ENCODE results near the gene MBP.
"Not testable (repeated sequence)": the region's sequence is repeated elsewhere in the genome, so short reads cannot be mapped to it uniquely, and the experiment has no call there.

Gene MBP

DNA sequence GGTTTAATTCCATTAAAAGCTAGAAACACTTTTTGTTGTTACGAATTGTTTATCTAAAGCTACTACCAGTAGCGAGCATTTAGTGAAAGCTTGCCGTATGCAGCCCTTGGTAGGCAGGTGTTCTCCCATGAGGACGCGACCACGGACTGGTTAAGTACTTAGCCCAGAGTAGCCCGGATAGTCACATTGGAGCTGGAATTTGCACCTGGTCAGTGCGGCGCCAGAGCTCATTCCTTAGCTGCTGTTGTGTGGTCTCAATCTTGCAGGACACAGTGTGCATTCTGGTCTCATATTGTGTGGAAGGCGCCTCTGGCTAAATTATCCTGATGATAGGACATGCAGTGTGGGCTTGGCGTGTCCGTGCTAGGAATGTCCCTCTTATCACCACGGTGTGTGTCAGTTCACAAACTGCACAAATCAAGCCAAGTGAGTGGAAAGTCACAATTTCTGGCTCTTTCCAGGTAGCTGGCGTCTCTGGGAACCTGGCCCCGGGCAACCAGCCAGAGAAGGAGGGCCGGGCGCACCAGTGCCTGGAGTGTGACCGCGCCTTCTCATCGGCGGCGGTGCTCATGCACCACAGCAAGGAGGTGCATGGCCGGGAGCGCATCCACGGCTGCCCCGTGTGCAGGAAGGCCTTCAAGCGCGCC, 176.9 kb downstream of the MBP start:
- DNase-seq (ENCODE audit: insufficient read length), result no peak
- TF ChIP-seq POLR2AphosphoS5 (IDR thresholded peaks at IDR 0.05; ENCODE audit: low read depth, low read length) (no peak), POLR2A (IDR thresholded peaks at IDR 0.05; ENCODE audit: low read depth, low read length) (no peak), TAF1 (IDR thresholded peaks at IDR 0.05; ENCODE audit: borderline replicate concordance, low read depth, low read length) (no peak)
- no peak for FAIRE-seq

DNA sequence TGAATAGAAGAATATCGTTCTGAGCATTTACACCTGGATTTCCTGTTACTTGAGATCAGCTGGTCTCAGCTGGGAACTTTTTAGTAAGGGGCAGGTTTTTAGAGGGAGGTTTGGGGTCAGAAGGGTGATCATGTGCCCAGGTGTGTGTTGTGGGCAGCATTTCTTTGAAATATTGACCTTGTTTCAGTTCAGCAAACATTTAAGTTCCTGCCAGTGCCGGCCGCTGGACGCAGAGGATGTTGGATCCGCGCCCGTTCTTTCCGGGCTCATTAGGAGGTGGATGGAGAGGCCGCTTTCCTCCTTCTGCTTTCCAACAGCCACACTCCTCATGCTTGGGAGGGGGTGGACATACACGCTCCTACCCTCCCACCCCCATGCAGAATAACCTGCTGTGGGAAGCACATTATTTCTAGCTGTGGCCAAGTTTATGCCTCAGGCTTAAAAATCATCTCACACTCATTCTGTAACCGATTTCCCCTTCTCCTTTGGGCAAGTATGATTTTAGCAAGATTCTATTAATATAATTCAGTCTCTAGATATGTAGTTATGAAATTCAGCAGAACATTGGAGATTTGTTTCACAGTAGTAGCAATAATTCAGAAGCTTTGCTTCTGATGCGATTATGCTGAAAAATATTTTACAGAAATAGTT, 178.9 kb downstream of the MBP start:
- no peak for DNase-seq (ENCODE audit: insufficient read length)
- TF ChIP-seq POLR2AphosphoS5 (IDR thresholded peaks at IDR 0.05; ENCODE audit: low read depth, low read length), result no peak
- FAIRE-seq, result no peak

DNA sequence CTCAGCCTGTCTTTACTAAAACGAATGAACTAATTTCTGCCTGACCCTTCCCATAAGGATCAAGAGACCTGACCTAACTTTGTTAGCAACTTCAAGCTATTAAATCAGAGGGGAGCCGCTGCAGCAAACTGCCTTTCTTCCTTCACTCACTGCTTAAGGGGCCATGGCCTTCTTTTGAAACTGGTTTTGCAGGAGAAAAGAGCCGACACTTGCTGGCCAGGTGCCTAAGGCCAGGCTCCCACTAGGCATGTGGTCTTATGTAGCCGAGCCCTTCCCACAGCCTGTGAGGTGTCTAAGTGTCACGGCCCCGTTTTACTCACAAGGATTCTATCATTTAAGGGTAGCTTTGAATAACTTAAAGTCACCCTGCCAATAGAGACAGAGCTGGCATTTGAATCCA, 179.4 kb downstream of the MBP start:
- DNase-seq (ENCODE audit: insufficient read length) (no peak), FAIRE-seq (no peak)
- TF ChIP-seq POLR2A (IDR thresholded peaks at IDR 0.05; ENCODE audit: low read depth, low read length), result no peak
- TF ChIP-seq TAF1 (IDR thresholded peaks at IDR 0.05; ENCODE audit: borderline replicate concordance, low read depth, low read length), result no peak
- TF ChIP-seq POLR2AphosphoS5 (IDR thresholded peaks at IDR 0.05; ENCODE audit: low read depth, low read length), result no peak

DNA sequence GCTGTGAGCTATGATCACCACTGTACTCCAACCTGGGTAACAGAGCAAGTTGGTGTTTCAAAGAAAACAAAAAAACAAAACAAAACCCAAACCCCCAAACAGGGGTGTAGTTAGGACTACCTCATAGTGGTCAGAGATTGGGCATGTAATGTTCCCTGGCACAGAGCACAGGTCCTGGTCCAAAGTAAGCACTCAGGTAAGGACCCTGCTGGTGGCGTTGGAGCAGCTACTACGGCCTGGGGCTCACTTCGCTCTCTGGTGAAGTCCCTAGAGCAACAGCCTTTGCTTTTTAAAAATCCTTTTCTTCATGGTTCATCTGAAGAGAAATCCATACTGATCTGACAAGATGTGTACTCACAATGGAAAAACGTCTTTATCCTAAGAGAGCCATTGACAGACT, 179.8 kb downstream of the MBP start:
- DNase-seq (ENCODE audit: insufficient read length), result no peak
- TF ChIP-seq TAF1 (IDR thresholded peaks at IDR 0.05; ENCODE audit: borderline replicate concordance, low read depth, low read length) (no peak), POLR2AphosphoS5 (IDR thresholded peaks at IDR 0.05; ENCODE audit: low read depth, low read length) (no peak), POLR2A (IDR thresholded peaks at IDR 0.05; ENCODE audit: low read depth, low read length) (no peak)
- no peak for FAIRE-seq

DNA sequence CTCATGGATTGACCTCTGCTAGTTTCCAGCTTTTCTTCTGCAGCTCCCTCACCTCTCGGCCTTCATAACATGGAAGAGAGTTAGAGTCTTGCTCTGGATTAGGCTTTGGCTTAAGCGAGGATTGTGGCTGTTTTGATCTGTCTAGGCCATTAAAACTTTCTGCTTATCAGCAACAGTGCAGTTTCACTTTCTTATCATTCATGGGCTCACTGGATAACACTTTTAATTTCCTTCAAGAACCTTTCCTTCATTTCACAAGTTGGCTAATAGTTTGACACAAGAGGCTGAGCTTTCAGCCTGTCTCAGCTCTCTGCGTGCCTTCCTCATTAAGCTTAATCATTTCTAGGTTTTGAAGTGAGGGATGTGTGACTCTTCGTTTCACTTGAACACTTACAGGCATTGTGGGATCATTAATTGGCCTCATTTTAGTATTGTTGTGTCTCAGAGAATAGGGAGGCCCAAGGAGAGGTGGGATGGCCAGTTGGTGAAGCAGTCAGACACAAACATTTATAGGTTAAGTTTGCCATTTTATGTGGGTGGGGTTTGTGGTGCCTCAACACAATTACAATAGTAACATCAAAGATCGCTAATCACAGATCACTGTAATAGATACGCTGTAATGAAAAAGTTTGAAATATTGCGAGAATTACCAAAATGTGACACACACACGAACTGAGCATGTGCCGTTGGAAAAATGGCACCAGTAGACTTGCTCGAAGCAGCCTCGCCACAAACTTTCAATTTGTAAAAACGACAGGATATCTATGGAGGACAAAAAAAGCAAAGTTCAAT, 180.9 kb downstream of the MBP start:
- DNase-seq (ENCODE audit: insufficient read length) (no peak), FAIRE-seq (no peak)
- no peak for TF ChIP-seq POLR2A (IDR thresholded peaks at IDR 0.05; ENCODE audit: low read depth, low read length)
- no peak for TF ChIP-seq POLR2AphosphoS5 (IDR thresholded peaks at IDR 0.05; ENCODE audit: low read depth, low read length)

DNA sequence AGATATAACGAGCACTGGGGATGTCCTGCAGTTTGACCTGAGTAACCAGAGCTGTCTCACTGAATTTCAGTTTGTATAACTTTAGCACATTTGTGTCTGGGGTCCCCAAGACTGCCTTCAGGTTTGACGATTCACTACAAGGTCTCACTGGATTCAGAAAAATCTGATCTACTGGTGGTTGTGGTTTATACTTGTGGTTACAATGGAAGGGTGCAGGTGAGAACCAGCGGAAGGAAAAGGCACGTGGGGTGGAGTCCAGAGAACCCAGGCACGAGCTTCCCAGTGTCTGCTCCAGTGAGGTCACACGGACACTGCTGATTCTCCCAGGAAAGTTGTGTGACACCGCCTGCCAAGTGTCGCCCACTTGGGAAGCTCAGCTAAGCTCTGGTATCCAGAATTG, 184.2 kb downstream of the MBP start:
- no peak for FAIRE-seq
- DNase-seq (ENCODE audit: insufficient read length), result no peak
- TF ChIP-seq POLR2A (IDR thresholded peaks at IDR 0.05; ENCODE audit: low read depth, low read length), result no peak
- no peak for TF ChIP-seq TAF1 (IDR thresholded peaks at IDR 0.05; ENCODE audit: borderline replicate concordance, low read depth, low read length)
- TF ChIP-seq POLR2AphosphoS5 (IDR thresholded peaks at IDR 0.05; ENCODE audit: low read depth, low read length), result no peak

DNA sequence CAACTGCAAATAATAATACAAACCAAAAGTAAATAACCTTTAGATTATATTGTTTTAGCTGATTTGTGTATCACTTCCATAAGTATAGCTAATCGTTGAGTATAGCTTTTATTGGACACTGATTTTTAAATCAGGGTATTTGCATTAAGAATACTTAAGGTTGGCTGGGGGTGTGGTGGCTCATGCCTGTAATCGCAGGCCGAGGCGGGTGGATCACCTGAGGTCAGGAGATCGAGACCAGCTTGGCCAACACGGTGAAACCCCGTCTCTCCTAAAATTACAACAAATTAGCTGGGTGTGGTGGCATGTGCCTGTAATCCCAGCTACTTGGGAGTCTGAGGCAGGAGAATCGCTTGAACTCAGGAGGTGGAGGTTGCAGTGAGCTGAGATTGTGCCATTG, 188.2 kb downstream of the MBP start:
- FAIRE-seq; DNase-seq (ENCODE audit: insufficient read length): not testable (repeated sequence)

DNA sequence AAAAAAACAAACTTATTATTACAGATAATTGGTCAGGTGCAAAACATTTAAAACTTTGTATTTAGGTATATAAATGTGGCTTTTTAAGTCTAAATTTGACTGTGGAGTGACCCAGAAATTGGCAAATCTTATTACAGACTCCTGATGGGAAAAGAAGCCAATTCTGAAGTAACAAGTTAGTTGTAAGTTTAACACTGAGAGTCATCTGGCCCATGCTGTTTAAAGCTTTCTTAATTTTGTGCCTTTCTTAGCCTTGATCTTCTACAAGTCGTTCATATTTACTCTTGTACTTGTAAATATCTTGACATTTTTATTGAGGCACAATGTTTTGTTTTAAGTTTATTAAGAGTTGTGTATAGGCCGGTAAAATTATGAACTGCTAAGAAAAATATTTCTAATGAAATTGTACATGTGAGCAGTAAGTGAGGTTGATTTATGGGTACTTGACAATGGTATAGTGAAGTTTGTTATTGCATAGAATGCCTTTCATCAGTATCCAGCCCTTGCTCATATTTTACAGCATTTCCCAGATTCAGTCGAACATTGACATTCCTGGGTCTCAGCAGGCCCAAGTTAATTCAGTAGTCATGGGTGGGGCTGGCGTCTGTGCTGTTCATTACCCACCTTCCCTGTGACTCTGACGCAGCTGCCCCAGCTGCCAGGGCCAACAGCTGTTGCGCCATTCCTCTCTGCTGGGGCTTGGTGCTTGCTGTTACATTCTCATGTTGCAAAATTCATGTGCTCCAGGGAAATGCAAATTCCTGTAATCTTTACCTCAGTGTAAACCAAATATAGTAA, 188.8 kb downstream of the MBP start:
- TF ChIP-seq POLR2A (IDR thresholded peaks at IDR 0.05; ENCODE audit: low read depth, low read length) (no peak), POLR2AphosphoS5 (IDR thresholded peaks at IDR 0.05; ENCODE audit: low read depth, low read length) (no peak), TAF1 (IDR thresholded peaks at IDR 0.05; ENCODE audit: borderline replicate concordance, low read depth, low read length) (no peak)
- FAIRE-seq, result no peak
- DNase-seq (ENCODE audit: insufficient read length), result no peak

DNA sequence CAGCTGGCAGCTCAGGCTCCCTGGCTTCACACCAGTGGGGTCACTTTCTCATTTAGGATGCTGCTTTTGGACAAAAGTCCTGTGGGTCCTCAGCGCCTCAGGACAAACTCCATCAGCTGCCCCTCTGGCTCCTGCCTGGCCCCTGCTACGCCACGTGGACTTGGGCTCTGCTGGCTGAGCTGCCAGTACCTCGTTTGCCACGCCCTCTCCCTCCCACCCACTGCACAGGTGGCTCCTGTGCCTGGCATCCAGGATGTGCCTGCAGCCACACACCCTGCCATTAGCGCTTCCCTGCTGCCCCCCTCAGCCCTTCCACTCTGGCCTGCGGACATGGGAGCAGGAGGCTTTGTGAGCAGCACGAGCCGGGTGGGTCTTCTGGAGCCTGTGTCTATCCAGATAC, 191.3 kb downstream of the MBP start:
- DNase-seq (ENCODE audit: insufficient read length), result no peak
- FAIRE-seq, result no peak
- TF ChIP-seq TAF1 (IDR thresholded peaks at IDR 0.05; ENCODE audit: borderline replicate concordance, low read depth, low read length), result no peak

DNA sequence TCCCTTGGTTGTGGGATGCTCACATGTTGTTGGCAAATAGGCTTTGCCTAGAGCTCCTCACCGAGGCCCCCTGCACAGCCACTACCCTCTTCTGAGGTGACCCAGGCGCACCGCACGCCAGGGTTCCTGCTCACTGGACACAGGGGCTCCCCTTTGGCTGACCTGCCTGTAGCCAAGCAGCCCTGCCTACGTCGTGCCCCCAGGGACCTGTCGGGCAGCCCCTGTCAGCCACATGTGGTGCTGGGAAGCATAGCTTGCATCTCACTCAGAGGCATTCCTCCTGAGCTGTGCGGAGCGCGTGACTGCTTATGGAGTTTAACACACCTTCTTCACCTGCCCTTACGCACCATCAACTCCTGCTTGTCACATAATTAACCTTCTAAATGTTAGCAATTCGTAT, 194.0 kb downstream of the MBP start:
- no peak for FAIRE-seq
- no peak for DNase-seq (ENCODE audit: insufficient read length)
- TF ChIP-seq POLR2AphosphoS5 (IDR thresholded peaks at IDR 0.05; ENCODE audit: low read depth, low read length) (no peak), TAF1 (IDR thresholded peaks at IDR 0.05; ENCODE audit: borderline replicate concordance, low read depth, low read length) (no peak), POLR2A (IDR thresholded peaks at IDR 0.05; ENCODE audit: low read depth, low read length) (no peak)

DNA sequence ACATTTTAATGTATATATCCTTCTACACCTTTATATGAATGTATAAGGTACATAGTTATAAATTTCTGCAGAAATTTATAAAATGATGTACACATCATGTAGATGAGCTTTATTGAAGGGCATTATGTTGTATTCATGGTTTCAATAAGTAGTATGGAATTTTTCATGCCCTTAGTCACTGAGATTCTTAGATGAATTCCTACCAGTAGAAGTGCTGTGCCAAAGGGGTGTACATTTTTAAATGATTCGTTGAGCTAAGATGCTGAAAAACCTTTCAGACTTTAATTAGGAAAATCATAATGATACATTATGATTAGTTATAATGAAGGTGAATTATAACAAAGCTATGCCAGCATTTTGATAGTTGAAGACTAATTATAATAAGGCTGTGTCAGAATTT, 195.0 kb downstream of the MBP start:
- TF ChIP-seq TAF1 (IDR thresholded peaks at IDR 0.05; ENCODE audit: borderline replicate concordance, low read depth, low read length), result no peak
- TF ChIP-seq POLR2A (IDR thresholded peaks at IDR 0.05; ENCODE audit: low read depth, low read length), result no peak
- no peak for TF ChIP-seq POLR2AphosphoS5 (IDR thresholded peaks at IDR 0.05; ENCODE audit: low read depth, low read length)
- DNase-seq (ENCODE audit: insufficient read length) (no peak), FAIRE-seq (no peak)

DNA sequence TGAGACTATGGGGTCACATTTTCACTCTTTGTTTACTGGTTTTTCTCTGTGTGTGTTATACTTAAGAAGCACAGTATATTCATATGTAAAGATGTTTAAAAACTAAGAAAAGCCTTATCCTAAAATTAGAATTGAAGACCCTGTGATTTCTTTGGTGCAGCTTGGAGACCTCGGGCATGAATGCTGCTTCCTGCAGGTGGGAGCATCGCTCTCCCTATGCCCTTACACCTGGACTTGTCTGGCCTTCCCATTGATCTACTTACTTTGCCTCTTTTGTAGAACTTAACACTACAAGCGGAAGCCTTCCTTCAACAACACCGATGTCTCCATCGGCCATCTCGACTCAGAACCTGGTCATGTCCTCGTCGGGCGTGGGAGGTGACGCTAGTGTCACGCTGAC, 195.7 kb downstream of the MBP start:
- no peak for DNase-seq (ENCODE audit: insufficient read length)
- TF ChIP-seq TAF1 (IDR thresholded peaks at IDR 0.05; ENCODE audit: borderline replicate concordance, low read depth, low read length), result no peak
- no peak for TF ChIP-seq POLR2AphosphoS5 (IDR thresholded peaks at IDR 0.05; ENCODE audit: low read depth, low read length)
- TF ChIP-seq POLR2A (IDR thresholded peaks at IDR 0.05; ENCODE audit: low read depth, low read length), result no peak
- no peak for FAIRE-seq

Data from GM12892 (cell line).